Brain microvascular endothelial cell (primary cell): ENCODE data around the gene ACAD10.

Experiments
- DNase-seq: peaks from one replicate; pipeline ENCODE4 v3.0.0-alpha.2; 2020
- H3K27ac ChIP-seq: fragments of 250-450 bp; sonication (Bioruptor Pico); 2 replicates; pipeline ENCODE4 v1.5.1; 2020; ENCODE audit warnings: mild to moderate bottlenecking, moderate library complexity
- H3K27me3 ChIP-seq: fragments of 250-450 bp; sonication (Bioruptor Pico); replicated peaks from 2 replicates; pipeline ENCODE4 v1.5.1; 2020; ENCODE audit warnings: mild to moderate bottlenecking
- H3K36me3 ChIP-seq: fragments of 250-450 bp; sonication (Bioruptor Pico); replicated peaks from 2 replicates; pipeline ENCODE4 v1.5.1; 2020; ENCODE audit warnings: mild to moderate bottlenecking
- H3K4me3 ChIP-seq: 2 replicates; pipeline ENCODE4 v1.5.1; 2011; ENCODE audit warnings: low read depth, mild to moderate bottlenecking, control low read depth, low read length, moderate library complexity
- CTCF ChIP-seq: IDR thresholded peaks from 2 replicates; pipeline ENCODE4 v1.5.1; 2011; ENCODE audit warnings: low read depth, mild to moderate bottlenecking, moderate library complexity, low read length, control low read depth, inconsistent platforms; ENCODE audit errors: missing control alignments
- in situ Hi-C: cut with HindIII; loops from 2 replicates; pipeline ENCODE4 v1.10.0; 2017; ENCODE audit warnings: low sequenced_read_pairs, low pct_ligation_motif_present

ACAD10 gene

GRCh38 chr12:111656016-111656415, 29.8 kb upstream of the ACAD10 start:
- in situ Hi-C loops: no loop called here
- Histone ChIP-seq H3K27me3 (no peaks in the 10 kb centered on the region), H3K27ac (no peak overlapping the region), H3K36me3 (peaks cover 52% of the 10 kb centered on the region), H3K4me3 (no peak overlapping the region)
- no peak for TF ChIP-seq CTCF
- no peak for DNase-seq

GRCh38 chr12:111664499-111664898, 21.4 kb upstream of the ACAD10 start:
- no peaks in the 10 kb centered on the region for H3K27me3 ChIP-seq
- no peak for DNase-seq
- no peak for TF ChIP-seq CTCF
- H3K36me3 ChIP-seq: peaks cover 33% of the 10 kb centered on the region
- in situ Hi-C loops: no loop called here
- H3K4me3 ChIP-seq: no peak overlapping the region
- no peak overlapping the region for H3K27ac ChIP-seq

- in situ Hi-C loops: no loop called here
- H3K27me3 ChIP-seq: no peaks in the 10 kb centered on the region
These were observed 20.6 kb upstream of the ACAD10 start for GRCh38 chr12:111664961-111665865.

GRCh38 chr12:111672822-111673381, 13.0 kb upstream of the ACAD10 start:
- Histone ChIP-seq H3K36me3 (peaks cover 45% of the 10 kb centered on the region), H3K27ac (no peak overlapping the region)
- in situ Hi-C loops: no loop called here

More at GRCh38 chr12:111664961-111665865, 20.6 kb upstream of the ACAD10 start:
- TF ChIP-seq CTCF: no peak
- Histone ChIP-seq H3K27ac (no peak overlapping the region), H3K36me3 (peaks cover 39% of the 10 kb centered on the region), H3K4me3 (no peak overlapping the region)
- DNase-seq: no peak

GRCh38 chr12:111673503-111673902, 12.3 kb upstream of the ACAD10 start:
- Histone ChIP-seq H3K27me3 (no peaks in the 10 kb centered on the region), H3K4me3 (no peak overlapping the region), H3K27ac (no peak overlapping the region), H3K36me3 (peaks cover 46% of the 10 kb centered on the region)
- DNase-seq: peak; percentile 25
- in situ Hi-C loops: no loop called here
- peak; percentile 68 for TF ChIP-seq CTCF

More at GRCh38 chr12:111672822-111673381, 13.0 kb upstream of the ACAD10 start:
- no peaks in the 10 kb centered on the region for H3K27me3 ChIP-seq
- no peak for TF ChIP-seq CTCF
- DNase-seq: no peak
- no peak overlapping the region for H3K4me3 ChIP-seq
